HCT116 (cell line): ENCODE results near the gene PIK3R1. TPM values are rescaled to one million over a fixed set of nuclear protein-coding genes. Genes with fewer than 3 reads are reported as not detected.

Experiments
- ATAC-seq: fragments of 200-7000 bp; cut with Tn5 transposase; 2 replicates; pipeline ENCODE4 v1.9.1; 2020; ENCODE audit warnings: mild to moderate bottlenecking, moderate library complexity
- BruUV-seq: library from RNA; stranded (reverse); fragments of 400-500 nt; replicated peaks from 2 replicates; lab custom pipeline; 2021; lab: Mats Ljungman, UMichigan
- CTCF ChIA-PET: fragments of 300-600 bp; sonication (Branson Sonifier 250); formaldehyde crosslinking; loops from one replicate; lab custom pipeline; 2021; ENCODE audit warnings: antibody characterized with exemption; lab: Charles Lee
- POLR2A ChIA-PET: fragments of 300-600, 350-600 bp; sonication (Branson Sonifier 250); formaldehyde crosslinking; loops from one replicate; lab custom pipeline; 2021; ENCODE audit warnings: antibody characterized with exemption; lab: Charles Lee
- RAD21 ChIA-PET, 2 experiments: fragments of 300-600 bp; sonication (Branson Sonifier 250); formaldehyde crosslinking; loops; one replicate each; lab custom pipeline; 2023; ENCODE audit warnings: low total read pairs in 2 of 2; ENCODE audit not compliant: uncharacterized antibody in 2 of 2, unreplicated experiment in 2 of 2, low non-redundant PET in 1 of 2; lab: Charles Lee
- DNase-seq: peaks from one replicate; pipeline ENCODE4 v3.0.0-alpha.2; 2010; ENCODE audit warnings: low read depth, low spot score
- H2AFZ ChIP-seq: fragments of 200-600 bp; shearing (Covaris generic), sonication (generic); 2 replicates; pipeline ENCODE4 v1.6.1; 2017; ENCODE audit warnings: low read depth, mixed run types, mixed read lengths, antibody characterized with exemption, low read length; ENCODE audit not compliant: poor library complexity, severe bottlenecking
- H3K27ac ChIP-seq: 2 replicates; pipeline ENCODE4 v1.5.1; 2012; ENCODE audit warnings: low read depth, low read length
- H3K27me3 ChIP-seq: fragments of 200-600 bp; sonication (generic); 2 replicates; pipeline ENCODE4 v1.6.1; 2016; ENCODE audit warnings: mixed run types, low read length, mixed read lengths; ENCODE audit not compliant: insufficient read depth
- H3K36me3 ChIP-seq, 2 experiments: fragments of 200-500 bp in 1 of 2; fragments of 200-600 bp in 1 of 2; sonication (Bioruptor generic) in 1 of 2; sonication (generic) in 1 of 2; 2 replicates each; pipeline versions ENCODE4 v1.5.1 to v1.6.1; 2014 to 2016; ENCODE audit warnings: low read length in 2 of 2, inconsistent platforms in 1 of 2, mixed read lengths in 1 of 2, mixed run types in 1 of 2; ENCODE audit not compliant: insufficient read depth in 2 of 2, control insufficient read depth in 1 of 2
- H3K4me1 ChIP-seq, 2 experiments: fragments of 200-600 bp in 1 of 2; sonication (generic) in 1 of 2; 2 replicates each; pipeline versions ENCODE4 v1.5.1 to v1.6.1; 2012 to 2017; ENCODE audit warnings: low read length in 2 of 2, inconsistent platforms in 1 of 2, mild to moderate bottlenecking in 1 of 2, mixed read lengths in 1 of 2, mixed run types in 1 of 2, moderate library complexity in 1 of 2; ENCODE audit not compliant: insufficient read depth in 2 of 2, control insufficient read depth in 1 of 2
- H3K4me2 ChIP-seq: fragments of 200-600 bp; sonication (generic); 2 replicates; pipeline ENCODE4 v1.6.1; 2017; ENCODE audit warnings: mixed run types, low read length, mixed read lengths
- H3K4me3 ChIP-seq, 2 experiments: fragments of 200-600 bp in 1 of 2; sonication (generic) in 1 of 2; replicated peaks in 1 of 2; 2 replicates each; pipeline ENCODE4 v1.5.1; 2011 to 2016; ENCODE audit warnings: low read length in 2 of 2, control low read depth in 1 of 2, low read depth in 1 of 2, mild to moderate bottlenecking in 1 of 2, mixed read lengths in 1 of 2, mixed run types in 1 of 2
- H3K79me2 ChIP-seq: fragments of 200-600 bp; sonication (generic); 2 replicates; pipeline ENCODE4 v1.6.1; 2017; ENCODE audit warnings: mild to moderate bottlenecking, mixed run types, low read length, moderate library complexity, mixed read lengths; ENCODE audit not compliant: insufficient read depth
- H3K9ac ChIP-seq: fragments of 200-600 bp; sonication (generic); 2 replicates; pipeline ENCODE4 v1.6.1; 2016; ENCODE audit warnings: low read length, mixed read lengths
- H3K9me2 ChIP-seq: fragments of 200-600 bp; sonication (generic), shearing (Covaris generic); 2 replicates; pipeline ENCODE4 v1.6.1; 2017; ENCODE audit warnings: mixed run types, mild to moderate bottlenecking, moderate library complexity; ENCODE audit not compliant: insufficient read depth
- H3K9me3 ChIP-seq, 2 experiments: fragments of 200-500 bp in 1 of 2; fragments of 200-600 bp in 1 of 2; sonication (Bioruptor generic) in 1 of 2; sonication (generic) in 1 of 2; 2 replicates each; pipeline ENCODE4 v1.6.1; 2014 to 2017; ENCODE audit warnings: low read length in 2 of 2, mixed read lengths in 2 of 2, inconsistent platforms in 1 of 2, low read depth in 1 of 2, mild to moderate bottlenecking in 1 of 2, mixed run types in 1 of 2, moderate library complexity in 1 of 2; ENCODE audit not compliant: control insufficient read depth in 1 of 2, insufficient read depth in 1 of 2
- H4K20me1 ChIP-seq: fragments of 200-600 bp; sonication (generic), shearing (Covaris generic); 2 replicates; pipeline ENCODE4 v1.6.1; 2017; ENCODE audit warnings: mixed run types, mild to moderate bottlenecking, moderate library complexity; ENCODE audit not compliant: insufficient read depth
- ATF3 ChIP-seq: IDR thresholded peaks from 2 replicates; pipeline ENCODE4 v1.6.1; 2012
- ELF1 ChIP-seq: IDR thresholded peaks from 2 replicates; pipeline ENCODE4 v1.6.1; 2012; ENCODE audit warnings: low read depth, borderline replicate concordance
- MAX ChIP-seq: IDR thresholded peaks from 2 replicates; pipeline ENCODE4 v1.6.1; 2012
- POLR2AphosphoS5 ChIP-seq: IDR thresholded peaks from 2 replicates; pipeline ENCODE4 v1.6.1; 2011; ENCODE audit warnings: mild to moderate bottlenecking, low read depth, low read length, moderate library complexity
- SIN3A ChIP-seq: IDR thresholded peaks from 2 replicates; pipeline ENCODE4 v1.6.1; 2012; ENCODE audit warnings: low read depth
- SP1 ChIP-seq: IDR thresholded peaks from 2 replicates; pipeline ENCODE4 v1.6.1; 2012; ENCODE audit warnings: low read depth
- TCF7L2 ChIP-seq: IDR thresholded peaks from 2 replicates; pipeline ENCODE4 v1.7.0; 2011; ENCODE audit warnings: borderline replicate concordance, inconsistent platforms; ENCODE audit not compliant: insufficient read depth, insufficient read length; ENCODE audit errors: extremely low read depth
- ZBTB33 ChIP-seq: IDR thresholded peaks from 2 replicates; pipeline ENCODE4 v1.6.1; 2011; ENCODE audit warnings: mild to moderate bottlenecking, low read length, moderate library complexity; ENCODE audit not compliant: insufficient replicate concordance; ENCODE audit errors: extremely low read depth
- intact Hi-C: fragments of 100-400 bp; cut with micrococcal nuclease; formaldehyde crosslinking; loops from 2 replicates; pipeline ENCODE4 v1.10.0; 2022
- total RNA-seq: library from RNA; stranded (reverse); gene quantifications from one replicate; pipeline ENCODE4 v1.2.1, GENCODE V29; 2021; ENCODE audit not compliant: unreplicated experiment

The PIK3R1 gene
- total RNA-seq, 1 experiment from 2014 or later, result 7.2 TPM

DNA sequence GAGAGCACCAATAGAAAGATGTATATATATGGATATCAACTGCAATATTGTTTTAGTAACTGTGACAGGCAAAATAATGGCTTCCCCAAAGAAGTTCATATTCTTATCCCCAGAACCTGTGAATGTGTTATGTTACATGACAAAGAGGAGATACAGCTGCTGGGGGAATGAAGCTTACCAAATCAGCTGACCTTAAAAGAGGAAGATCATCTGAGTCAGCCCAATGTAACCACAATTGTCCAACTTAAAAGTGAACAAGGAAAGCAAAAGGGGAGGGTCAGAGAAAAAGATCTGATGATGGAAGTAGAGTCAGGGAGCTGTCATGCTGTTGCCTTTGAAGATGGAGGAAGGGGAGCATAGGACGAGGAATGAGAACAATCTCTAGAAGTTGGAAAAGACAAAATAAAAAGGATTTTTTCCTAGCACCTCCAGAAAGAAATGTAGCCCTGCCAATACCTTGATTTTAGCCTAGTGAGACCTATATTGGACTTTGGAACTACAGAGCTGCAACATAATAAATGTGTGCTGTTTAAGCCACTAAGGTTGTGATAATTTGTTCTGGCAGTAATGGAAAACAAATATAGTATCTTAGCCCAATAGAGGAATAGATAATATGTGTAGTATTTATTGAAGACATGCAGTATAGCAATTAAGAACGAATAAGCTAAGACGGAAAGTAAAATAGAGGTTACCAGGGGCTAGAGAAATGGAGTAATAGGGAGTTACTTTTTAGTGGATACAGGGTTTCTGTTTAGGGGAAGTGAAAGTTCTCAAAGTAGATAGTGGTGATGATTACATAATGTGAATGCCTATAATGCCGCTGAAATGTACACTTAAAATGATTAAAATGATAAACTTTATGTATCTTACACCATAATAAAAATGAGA lies 115.9 kb downstream of the PIK3R1 start:
- ChIA-PET RAD21 (no interaction called here), POLR2A (no interaction called here), CTCF (no interaction called here)
- H3K27ac ChIP-seq, result no peak overlapping the region
- DNase-seq, result no peak
- intact Hi-C loops, result loop anchor here (5.0 kb wide), 1 partner anchor 101 kb away; no protein-coding TSS in a partner anchor
- peak overlapping the region; percentile 35 for H3K4me2 ChIP-seq
- H4K20me1 ChIP-seq, result no peaks in the 10 kb centered on the region
- H3K4me1 ChIP-seq, result peaks cover 27 to 61% of the 10 kb centered on the region in 2 experiments
- no peaks in the 10 kb centered on the region for H3K36me3 ChIP-seq
- no peaks in the 10 kb centered on the region for H3K27me3 ChIP-seq
- no peak overlapping the region for H2AFZ ChIP-seq
- no peaks in the 10 kb centered on the region for H3K9me2 ChIP-seq
- no peaks in the 10 kb centered on the region for H3K9me3 ChIP-seq
- TF ChIP-seq SP1 (no peak), POLR2AphosphoS5 (no peak), TCF7L2 (peak; percentile 34), ELF1 (no peak), MAX (no peak), ZBTB33 (no peak), ATF3 (no peak), SIN3A (no peak)
- BruUV-seq, result no TSS peak
- ATAC-seq, result no peak
- H3K79me2 ChIP-seq, result no peaks in the 10 kb centered on the region
- H3K4me3 ChIP-seq, result no peak overlapping the region
- no peak overlapping the region for H3K9ac ChIP-seq
